WTC11 (cell line): ENCODE results near the gene CELF4. TPM values are rescaled to one million over a fixed set of nuclear protein-coding genes. Genes with fewer than 3 reads are reported as not detected.

Experiments
- ATAC-seq: fragments of 200-7000 bp; cut with Tn5 transposase; 2 replicates; pipeline ENCODE4 v1.10.0; 2021; ENCODE audit warnings: mild to moderate bottlenecking, moderate library complexity
- CTCF ChIA-PET: fragments of 300-600 bp; sonication (Branson Sonifier 250); formaldehyde crosslinking; loops from one replicate; lab custom pipeline; 2021; ENCODE audit warnings: antibody characterized with exemption; lab: Charles Lee
- POLR2A ChIA-PET: fragments of 350-600 bp; sonication (Branson Sonifier 250); formaldehyde crosslinking; loops from one replicate; lab custom pipeline; 2021; ENCODE audit warnings: antibody characterized with exemption; lab: Charles Lee
- DNase-seq: peaks from one replicate; pipeline ENCODE4 v3.0.0; 2021; ENCODE audit warnings: low spot score
- H3K27ac Mint-ChIP-seq: 2 replicates; pipeline ENCODE4 v1.8.0; 2021; ENCODE audit warnings: mixed read lengths
- H3K27me3 Mint-ChIP-seq: 2 replicates; pipeline ENCODE4 v1.8.0; 2021; ENCODE audit warnings: low read depth, mild to moderate bottlenecking, moderate library complexity, mixed read lengths
- H3K36me3 Mint-ChIP-seq: 2 replicates; pipeline ENCODE4 v1.8.0; 2021; ENCODE audit warnings: mixed read lengths
- H3K4me1 Mint-ChIP-seq: 2 replicates; pipeline ENCODE4 v1.8.0; 2022; ENCODE audit warnings: mixed read lengths
- H3K4me3 Mint-ChIP-seq: 2 replicates; pipeline ENCODE4 v1.8.0; 2021; ENCODE audit warnings: mild to moderate bottlenecking, moderate library complexity, mixed read lengths
- H3K9me3 Mint-ChIP-seq: 2 replicates; pipeline ENCODE4 v1.8.0; 2021; ENCODE audit warnings: mixed read lengths
- ATF2 ChIP-seq: sonication (generic); formaldehyde crosslinking; IDR thresholded peaks from 2 replicates; pipeline ENCODE4 v1.8.1; 2022; ENCODE audit warnings: low read depth, missing genetic modification reagents, borderline replicate concordance
- ATF6 ChIP-seq: sonication (generic); formaldehyde crosslinking; IDR thresholded peaks from 2 replicates; pipeline ENCODE4 v1.8.1; 2023; ENCODE audit warnings: mild to moderate bottlenecking, missing genetic modification reagents
- CREB1 ChIP-seq: sonication (generic); formaldehyde crosslinking; IDR thresholded peaks from 2 replicates; pipeline ENCODE4 v1.8.0; 2023; ENCODE audit warnings: mild to moderate bottlenecking, missing genetic modification reagents
- E2F1 ChIP-seq: sonication (generic); formaldehyde crosslinking; IDR thresholded peaks from 2 replicates; pipeline ENCODE4 v1.8.0; 2022; ENCODE audit warnings: mild to moderate bottlenecking, missing genetic modification reagents
- ERG ChIP-seq: fragments of 250-450 bp; sonication (Bioruptor Pico); IDR thresholded peaks from 2 replicates; pipeline ENCODE4 v1.8.0; 2021; ENCODE audit warnings: mild to moderate bottlenecking
- ETV6 ChIP-seq: sonication (generic); formaldehyde crosslinking; IDR thresholded peaks from 2 replicates; pipeline ENCODE4 v1.8.1; 2022; ENCODE audit warnings: mild to moderate bottlenecking, missing genetic modification reagents
- FOXK1 ChIP-seq: sonication (generic); formaldehyde crosslinking; IDR thresholded peaks from 2 replicates; pipeline ENCODE4 v1.8.0; 2022; ENCODE audit warnings: mild to moderate bottlenecking, moderate library complexity, missing genetic modification reagents
- FOXP1 ChIP-seq: sonication (generic); formaldehyde crosslinking; IDR thresholded peaks from 2 replicates; pipeline ENCODE4 v1.8.0; 2022; ENCODE audit warnings: missing genetic modification reagents, mild to moderate bottlenecking, moderate library complexity, borderline replicate concordance
- GRHL2 ChIP-seq: fragments of 250-450 bp; sonication (Bioruptor Pico); IDR thresholded peaks from 2 replicates; pipeline ENCODE4 v1.8.0; 2022; ENCODE audit warnings: mild to moderate bottlenecking, moderate library complexity; ENCODE audit not compliant: insufficient replicate concordance, severe bottlenecking
- HMGA2 ChIP-seq: fragments of 250-450 bp; sonication (Bioruptor Pico); IDR thresholded peaks from 2 replicates; pipeline ENCODE4 v1.4.0; 2021; ENCODE audit warnings: mild to moderate bottlenecking, moderate library complexity
- IRF2 ChIP-seq: sonication (generic); formaldehyde crosslinking; IDR thresholded peaks from 2 replicates; pipeline ENCODE4 v1.8.0; 2022; ENCODE audit warnings: low read depth, missing genetic modification reagents, borderline replicate concordance
- MXD4 ChIP-seq: fragments of 250-450 bp; sonication (Bioruptor Pico); IDR thresholded peaks from 2 replicates; pipeline ENCODE4 v1.8.0; 2021; ENCODE audit warnings: mild to moderate bottlenecking, moderate library complexity, borderline replicate concordance
- MYBL2 ChIP-seq: sonication (generic); formaldehyde crosslinking; IDR thresholded peaks from 2 replicates; pipeline ENCODE4 v1.8.1; 2023; ENCODE audit warnings: mild to moderate bottlenecking, moderate library complexity, missing genetic modification reagents
- NFYB ChIP-seq: sonication (generic); formaldehyde crosslinking; conservative IDR thresholded peaks from 2 replicates; pipeline ENCODE4 v1.8.0; 2022; ENCODE audit warnings: low read depth, missing genetic modification reagents
- NR1H2 ChIP-seq: sonication (generic); formaldehyde crosslinking; IDR thresholded peaks from 2 replicates; pipeline ENCODE4 v1.9.0; 2021; ENCODE audit warnings: mild to moderate bottlenecking, moderate library complexity, missing genetic modification reagents
- NR3C1 ChIP-seq: sonication (generic); formaldehyde crosslinking; conservative IDR thresholded peaks from 2 replicates; pipeline ENCODE4 v1.8.1; 2023; ENCODE audit warnings: low read depth, mild to moderate bottlenecking, missing genetic modification reagents
- RELA ChIP-seq: sonication (generic); formaldehyde crosslinking; IDR thresholded peaks from 2 replicates; pipeline ENCODE4 v1.8.1; 2022; ENCODE audit warnings: missing genetic modification reagents, mild to moderate bottlenecking, borderline replicate concordance
- SOX15 ChIP-seq: fragments of 250-450 bp; sonication (Bioruptor Pico); IDR thresholded peaks from 2 replicates; pipeline ENCODE4 v1.9.0; 2021; ENCODE audit warnings: mild to moderate bottlenecking
- ZMAT4 ChIP-seq: fragments of 250-450 bp; sonication (Bioruptor Pico); IDR thresholded peaks from 2 replicates; pipeline ENCODE4 v1.9.0; 2021; ENCODE audit warnings: mild to moderate bottlenecking
- ZNF232 ChIP-seq: sonication (generic); formaldehyde crosslinking; IDR thresholded peaks from 2 replicates; pipeline ENCODE4 v1.8.0; 2022; ENCODE audit warnings: mild to moderate bottlenecking, missing genetic modification reagents
- ZNF416 ChIP-seq: fragments of 250-450 bp; sonication (Bioruptor Pico); IDR thresholded peaks from 2 replicates; pipeline ENCODE4 v1.9.0; 2021; ENCODE audit warnings: mild to moderate bottlenecking, inconsistent platforms
- ZNF512 ChIP-seq: sonication (generic); formaldehyde crosslinking; IDR thresholded peaks from 2 replicates; pipeline ENCODE4 v1.8.1; 2022; ENCODE audit warnings: missing genetic modification reagents, borderline replicate concordance
- total RNA-seq: library from RNA; stranded (reverse); gene quantifications from 3 replicates; pipeline ENCODE4 v1.2.3, GENCODE V29; 2021
- TF ChIP-seq, protein P1 (sequence below): sonication (generic); formaldehyde crosslinking; IDR thresholded peaks from 2 replicates; pipeline ENCODE4 v1.8.1; 2022; ENCODE audit warnings: low read depth, mild to moderate bottlenecking, moderate library complexity, missing genetic modification reagents, borderline replicate concordance
- TF ChIP-seq, protein P2 (sequence below): fragments of 250-450 bp; sonication (Bioruptor Pico); IDR thresholded peaks from 2 replicates; pipeline ENCODE4 v1.9.0; 2021; ENCODE audit warnings: mild to moderate bottlenecking

CELF4 gene
- total RNA-seq, 1 experiment from 2014 or later = 2.9 TPM

DNA sequence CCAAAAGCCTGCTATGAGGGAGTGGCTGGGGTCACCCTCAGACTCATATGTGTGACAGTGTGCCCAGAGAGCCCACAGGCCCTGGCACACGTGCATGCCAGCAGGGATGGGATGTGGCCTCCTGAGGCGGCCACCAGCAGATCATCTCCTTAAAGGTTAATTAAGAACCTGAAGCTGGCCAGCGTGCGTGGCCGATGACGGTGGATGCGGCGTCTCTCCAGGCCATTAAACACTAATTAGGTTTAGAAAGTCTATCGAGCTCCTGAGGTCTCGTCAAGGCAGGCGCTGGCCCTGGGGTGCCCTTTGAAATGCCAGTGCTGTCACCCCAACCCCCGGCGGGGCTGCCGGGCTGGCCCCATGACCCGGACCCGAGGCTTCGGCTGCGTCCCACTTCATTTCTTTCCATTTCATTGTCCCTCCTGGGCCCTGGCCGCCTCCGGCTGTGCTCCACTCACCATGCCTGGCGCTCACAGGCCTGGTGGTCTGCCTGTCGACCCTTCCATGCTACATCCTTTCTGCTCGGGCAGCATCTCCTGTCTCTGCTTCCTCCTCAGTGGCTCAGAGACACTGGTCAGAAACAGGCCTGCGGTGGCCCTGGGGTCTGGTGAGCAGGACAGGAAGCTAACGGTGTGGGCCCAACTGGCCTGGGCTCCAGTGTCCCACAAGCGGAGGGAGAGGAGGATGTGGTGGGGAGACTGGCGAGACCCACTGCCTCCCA lies 228.9 kb downstream of the CELF4 start (continued):
- TF ChIP-seq HMGA2 (CRISPR knock-in tag) = no peak
- TF ChIP-seq ZNF416 (CRISPR knock-in tag) = no peak
- no peak for TF ChIP-seq NFYB
- TF ChIP-seq ATF6 = no peak
- no peak for TF ChIP-seq RELA (CRISPR knock-in tag)
- TF ChIP-seq GRHL2 (CRISPR knock-in tag) = no peak
- TF ChIP-seq FOXK1 (CRISPR knock-in tag) = no peak
- TF ChIP-seq ZNF512 = no peak
- TF ChIP-seq ERG (CRISPR knock-in tag) = no peak
- no peak for TF ChIP-seq FOXP1 (CRISPR knock-in tag)

GRCh38 chr18:37335409-37335736 lies 230.2 kb downstream of the CELF4 start:
- peaks cover 5% of the 10 kb centered on the region for H3K4me1 Mint-ChIP-seq
- H3K27me3 Mint-ChIP-seq = peaks cover 2% of the 10 kb centered on the region; the same call in 1 of the 2 replicates
- H3K4me3 Mint-ChIP-seq = no peak overlapping the region
- ChIA-PET POLR2A (no interaction called here), CTCF (interaction anchor here (0.7 to 5.7 kb wide), 6 partner anchors 8 to 316 kb away, joined by 3 to 26 read pairs (median 4); no protein-coding TSS in a partner anchor)
- H3K36me3 Mint-ChIP-seq = no peaks in the 10 kb centered on the region
- H3K27ac Mint-ChIP-seq = no peak overlapping the region
- H3K9me3 Mint-ChIP-seq = no peaks in the 10 kb centered on the region
- peak; percentile 49; the same call in 1 of the 2 replicates for ATAC-seq
- DNase-seq = peak; percentile 29
- TF ChIP-seq, protein P1, sequence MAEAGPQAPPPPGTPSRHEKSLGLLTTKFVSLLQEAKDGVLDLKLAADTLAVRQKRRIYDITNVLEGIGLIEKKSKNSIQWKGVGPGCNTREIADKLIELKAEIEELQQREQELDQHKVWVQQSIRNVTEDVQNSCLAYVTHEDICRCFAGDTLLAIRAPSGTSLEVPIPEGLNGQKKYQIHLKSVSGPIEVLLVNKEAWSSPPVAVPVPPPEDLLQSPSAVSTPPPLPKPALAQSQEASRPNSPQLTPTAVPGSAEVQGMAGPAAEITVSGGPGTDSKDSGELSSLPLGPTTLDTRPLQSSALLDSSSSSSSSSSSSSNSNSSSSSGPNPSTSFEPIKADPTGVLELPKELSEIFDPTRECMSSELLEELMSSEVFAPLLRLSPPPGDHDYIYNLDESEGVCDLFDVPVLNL (CRISPR knock-in tag) = no peak
- TF ChIP-seq, protein P2, sequence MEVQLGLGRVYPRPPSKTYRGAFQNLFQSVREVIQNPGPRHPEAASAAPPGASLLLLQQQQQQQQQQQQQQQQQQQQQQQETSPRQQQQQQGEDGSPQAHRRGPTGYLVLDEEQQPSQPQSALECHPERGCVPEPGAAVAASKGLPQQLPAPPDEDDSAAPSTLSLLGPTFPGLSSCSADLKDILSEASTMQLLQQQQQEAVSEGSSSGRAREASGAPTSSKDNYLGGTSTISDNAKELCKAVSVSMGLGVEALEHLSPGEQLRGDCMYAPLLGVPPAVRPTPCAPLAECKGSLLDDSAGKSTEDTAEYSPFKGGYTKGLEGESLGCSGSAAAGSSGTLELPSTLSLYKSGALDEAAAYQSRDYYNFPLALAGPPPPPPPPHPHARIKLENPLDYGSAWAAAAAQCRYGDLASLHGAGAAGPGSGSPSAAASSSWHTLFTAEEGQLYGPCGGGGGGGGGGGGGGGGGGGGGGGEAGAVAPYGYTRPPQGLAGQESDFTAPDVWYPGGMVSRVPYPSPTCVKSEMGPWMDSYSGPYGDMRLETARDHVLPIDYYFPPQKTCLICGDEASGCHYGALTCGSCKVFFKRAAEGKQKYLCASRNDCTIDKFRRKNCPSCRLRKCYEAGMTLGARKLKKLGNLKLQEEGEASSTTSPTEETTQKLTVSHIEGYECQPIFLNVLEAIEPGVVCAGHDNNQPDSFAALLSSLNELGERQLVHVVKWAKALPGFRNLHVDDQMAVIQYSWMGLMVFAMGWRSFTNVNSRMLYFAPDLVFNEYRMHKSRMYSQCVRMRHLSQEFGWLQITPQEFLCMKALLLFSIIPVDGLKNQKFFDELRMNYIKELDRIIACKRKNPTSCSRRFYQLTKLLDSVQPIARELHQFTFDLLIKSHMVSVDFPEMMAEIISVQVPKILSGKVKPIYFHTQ (CRISPR knock-in tag) = no peak
- no peak for TF ChIP-seq ZNF232 (CRISPR knock-in tag)
- no peak for TF ChIP-seq E2F1 (CRISPR knock-in tag)
- no peak for TF ChIP-seq CREB1 (CRISPR knock-in tag)
- no peak for TF ChIP-seq MYBL2 (CRISPR knock-in tag)
- no peak for TF ChIP-seq IRF2 (CRISPR knock-in tag)
- TF ChIP-seq SOX15 (CRISPR knock-in tag) = no peak
- no peak for TF ChIP-seq NR3C1 (CRISPR knock-in tag)
- no peak for TF ChIP-seq ETV6 (CRISPR knock-in tag)
- TF ChIP-seq NR1H2 = no peak
- TF ChIP-seq MXD4 (CRISPR knock-in tag) = no peak
- no peak for TF ChIP-seq ZMAT4 (CRISPR knock-in tag)
- TF ChIP-seq RELA (CRISPR knock-in tag) = no peak
- no peak for TF ChIP-seq ATF2 (CRISPR knock-in tag)
- no peak for TF ChIP-seq FOXK1 (CRISPR knock-in tag)
- no peak for TF ChIP-seq HMGA2 (CRISPR knock-in tag)
